K562 (cell line): ENCODE results near the gene CCSER2. TPM values are rescaled to one million over a fixed set of nuclear protein-coding genes. Genes with fewer than 3 reads are reported as not detected.

Experiments
- ADNP ChIP-seq: fragments of 200-800 bp; sonication (Bioruptor generic); IDR thresholded peaks from 2 replicates; pipeline ENCODE4 v1.6.1; 2016; ENCODE audit warnings: missing genetic modification characterization, missing compliant biosample characterization
- CHCHD3 ChIP-seq: fragments of 250-450 bp; sonication (Bioruptor Pico); IDR thresholded peaks from 2 replicates; pipeline ENCODE4 v2.1.2; 2022; ENCODE audit warnings: mild to moderate bottlenecking
- HNRNPL ChIP-seq: fragments of 200-400 bp; formaldehyde crosslinking; IDR thresholded peaks from 2 replicates; pipeline ENCODE4 v1.6.1; 2017; ENCODE audit warnings: low read depth, mild to moderate bottlenecking, low read length
- KLF16 ChIP-seq: IDR thresholded peaks from 2 replicates; pipeline ENCODE4 v1.6.1; 2016; ENCODE audit warnings: antibody characterized with exemption
- KLF6 ChIP-seq: fragments of 250-450 bp; sonication (Bioruptor Pico); IDR thresholded peaks from 2 replicates; pipeline ENCODE4 v1.4.0; 2020; ENCODE audit warnings: mild to moderate bottlenecking, moderate library complexity, borderline replicate concordance
- RBM25 ChIP-seq: fragments of 200-400 bp; formaldehyde crosslinking; IDR thresholded peaks from 2 replicates; pipeline ENCODE4 v1.6.1; 2018; ENCODE audit warnings: low read length, low read depth, moderate library complexity; ENCODE audit not compliant: severe bottlenecking
- SLC30A9 ChIP-seq: fragments of 250-450 bp; sonication (Bioruptor Pico); IDR thresholded peaks from 2 replicates; pipeline ENCODE4 v1.8.0; 2022; ENCODE audit warnings: mild to moderate bottlenecking, moderate library complexity
- ZFX ChIP-seq: sonication (generic); formaldehyde crosslinking; IDR thresholded peaks from 2 replicates; pipeline ENCODE4 v1.8.0; 2022; ENCODE audit warnings: mild to moderate bottlenecking, missing genetic modification reagents, moderate library complexity
- ZKSCAN3 ChIP-seq: fragments of 250-450 bp; sonication (Bioruptor Pico); IDR thresholded peaks from 2 replicates; pipeline ENCODE4 v1.4.0; 2020
- ZNF143 ChIP-seq: sonication (generic); formaldehyde crosslinking; IDR thresholded peaks from 2 replicates; pipeline ENCODE4 v1.9.0; 2022; ENCODE audit warnings: mild to moderate bottlenecking, missing genetic modification reagents
- ZNF274 ChIP-seq: IDR thresholded peaks from 2 replicates; pipeline ENCODE4 v1.6.1; 2011; ENCODE audit warnings: low read depth, mild to moderate bottlenecking, low read length, moderate library complexity, borderline replicate concordance
- ZNF431 ChIP-seq: sonication (generic); formaldehyde crosslinking; IDR thresholded peaks from 2 replicates; pipeline ENCODE4 v1.8.0; 2022; ENCODE audit warnings: mild to moderate bottlenecking, missing genetic modification reagents
- ZNF551 ChIP-seq: fragments of 250-450 bp; sonication (Bioruptor Pico); IDR thresholded peaks from 2 replicates; pipeline ENCODE4 v1.5.0; 2021; ENCODE audit warnings: mild to moderate bottlenecking, moderate library complexity
- polyA plus RNA-seq, 8 experiments: library from polyadenylated mRNA; depleted of rRNA in 4 of 8; stranded (reverse) in 5 of 8; unstranded in 3 of 8; fragments of >200 nt; fragmentation: Nextera tagmentation in 2 of 8; fragmentation: Illumina TruSeq in 1 of 8; extraction: Ambion mirVana in 2 of 8; extraction: Trizol in 1 of 8; gene quantifications; 2 replicates each; pipeline versions ENCODE4 v1.2.1 to v1.2.3, GENCODE V29; 2011 to 2014; ENCODE audit warnings: inconsistent platforms in 1 of 8, missing spikeins in 1 of 8
- total RNA-seq, 7 experiments: library from RNA; depleted of rRNA in 6 of 7; stranded (reverse); fragments of >200 nt in 6 of 7; fragmentation: Illumina TruSeq in 2 of 7; extraction: Trizol in 2 of 7; gene quantifications; 2 replicates each; pipeline versions ENCODE4 v1.2.1 to v1.2.3, GENCODE V29; 2011 to 2021; ENCODE audit warnings: low replicate concordance in 1 of 7
- TF ChIP-seq, protein P1 (sequence below), 3 experiments: fragments of 200-800 bp in 1 of 3; fragments of 250-450 bp in 1 of 3; fragments of 450-650 bp in 1 of 3; sonication (Bioruptor Pico) in 1 of 3; sonication (Bioruptor generic) in 1 of 3; formaldehyde crosslinking in 1 of 3; IDR thresholded peaks; 2 replicates each; pipeline versions ENCODE4 v1.6.1 to v1.8.0; 2016 to 2022; ENCODE audit warnings: mild to moderate bottlenecking in 2 of 3, missing genetic modification characterization in 2 of 3, missing compliant biosample characterization in 1 of 3, moderate library complexity in 1 of 3
- TF ChIP-seq, protein P2 (sequence below): sonication (generic); formaldehyde crosslinking; IDR thresholded peaks from 2 replicates; pipeline ENCODE4 v1.8.0; 2022; ENCODE audit warnings: mild to moderate bottlenecking, missing genetic modification reagents
- TF ChIP-seq, protein P3 (sequence below): fragments of 200-400 bp; formaldehyde crosslinking; IDR thresholded peaks from 2 replicates; pipeline ENCODE4 v1.6.1; 2017; ENCODE audit warnings: mild to moderate bottlenecking, low read depth, low read length, moderate library complexity
- TF ChIP-seq, protein P4 (sequence below): fragments of 450-650 bp; IDR thresholded peaks from 2 replicates; pipeline ENCODE4 v1.6.1; 2016; ENCODE audit warnings: antibody characterized with exemption

The CCSER2 gene
- total and polyA plus RNA-seq, 9 of the 15 experiments (the other 6 are each of a cell fraction or from before 2014, with no cell fraction given) = 2.7 to 15.1 (median 9.7) TPM

DNA sequence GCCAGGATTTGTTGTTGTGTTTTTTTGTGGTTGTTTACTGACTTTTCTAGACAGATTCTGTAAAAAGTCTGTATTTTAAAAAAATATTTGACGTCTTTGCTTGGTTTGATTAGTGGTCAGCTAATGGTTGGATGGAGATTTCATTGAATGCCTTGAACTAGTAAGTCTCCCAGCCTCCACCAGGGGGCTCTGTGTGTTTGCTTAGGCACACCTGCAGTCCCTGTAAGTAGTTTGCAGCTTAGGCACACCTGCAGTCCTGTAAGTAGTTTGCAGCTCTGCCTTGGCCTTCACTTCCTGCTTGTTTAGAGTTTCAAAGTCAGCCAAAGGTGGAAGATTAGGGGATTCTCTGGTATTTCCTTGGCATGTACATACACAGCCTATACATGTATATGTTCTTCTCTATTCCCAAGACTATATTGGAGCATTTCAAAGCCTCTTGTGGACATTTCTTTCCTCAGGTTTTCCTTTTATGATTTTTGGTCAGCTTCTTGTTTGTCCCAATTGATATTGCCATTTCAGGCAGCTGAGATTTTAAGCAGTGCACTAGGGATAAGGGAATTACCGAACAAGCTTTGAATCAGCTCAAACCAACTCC, 101.6 kb downstream of the CCSER2 start (continued):
- TF ChIP-seq, protein P1, sequence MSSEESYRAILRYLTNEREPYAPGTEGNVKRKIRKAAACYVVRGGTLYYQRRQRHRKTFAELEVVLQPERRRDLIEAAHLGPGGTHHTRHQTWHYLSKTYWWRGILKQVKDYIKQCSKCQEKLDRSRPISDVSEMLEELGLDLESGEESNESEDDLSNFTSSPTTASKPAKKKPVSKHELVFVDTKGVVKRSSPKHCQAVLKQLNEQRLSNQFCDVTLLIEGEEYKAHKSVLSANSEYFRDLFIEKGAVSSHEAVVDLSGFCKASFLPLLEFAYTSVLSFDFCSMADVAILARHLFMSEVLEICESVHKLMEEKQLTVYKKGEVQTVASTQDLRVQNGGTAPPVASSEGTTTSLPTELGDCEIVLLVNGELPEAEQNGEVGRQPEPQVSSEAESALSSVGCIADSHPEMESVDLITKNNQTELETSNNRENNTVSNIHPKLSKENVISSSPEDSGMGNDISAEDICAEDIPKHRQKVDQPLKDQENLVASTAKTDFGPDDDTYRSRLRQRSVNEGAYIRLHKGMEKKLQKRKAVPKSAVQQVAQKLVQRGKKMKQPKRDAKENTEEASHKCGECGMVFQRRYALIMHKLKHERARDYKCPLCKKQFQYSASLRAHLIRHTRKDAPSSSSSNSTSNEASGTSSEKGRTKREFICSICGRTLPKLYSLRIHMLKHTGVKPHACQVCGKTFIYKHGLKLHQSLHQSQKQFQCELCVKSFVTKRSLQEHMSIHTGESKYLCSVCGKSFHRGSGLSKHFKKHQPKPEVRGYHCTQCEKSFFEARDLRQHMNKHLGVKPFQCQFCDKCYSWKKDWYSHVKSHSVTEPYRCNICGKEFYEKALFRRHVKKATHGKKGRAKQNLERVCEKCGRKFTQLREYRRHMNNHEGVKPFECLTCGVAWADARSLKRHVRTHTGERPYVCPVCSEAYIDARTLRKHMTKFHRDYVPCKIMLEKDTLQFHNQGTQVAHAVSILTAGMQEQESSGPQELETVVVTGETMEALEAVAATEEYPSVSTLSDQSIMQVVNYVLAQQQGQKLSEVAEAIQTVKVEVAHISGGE (CRISPR knock-in tag; IDR thresholded peaks at IDR 0.05) = no peak
- TF ChIP-seq ZKSCAN3 (CRISPR knock-in tag) (no peak), KLF16 (0 out of 2 replicates have a peak, but pooled peaks have one; percentile 44), ZNF143 (CRISPR knock-in tag) (no peak), ZNF551 (no peak), SLC30A9 (CRISPR knock-in tag) (no peak), ZNF274 (no peak), KLF6 (CRISPR knock-in tag) (no peak), ADNP (no peak), ZFX (CRISPR knock-in tag) (no peak), CHCHD3 (CRISPR knock-in tag) (no peak), ZNF431 (CRISPR knock-in tag) (peak; percentile 82), RBM25 (no peak), HNRNPL (no peak)
- TF ChIP-seq, protein P2, sequence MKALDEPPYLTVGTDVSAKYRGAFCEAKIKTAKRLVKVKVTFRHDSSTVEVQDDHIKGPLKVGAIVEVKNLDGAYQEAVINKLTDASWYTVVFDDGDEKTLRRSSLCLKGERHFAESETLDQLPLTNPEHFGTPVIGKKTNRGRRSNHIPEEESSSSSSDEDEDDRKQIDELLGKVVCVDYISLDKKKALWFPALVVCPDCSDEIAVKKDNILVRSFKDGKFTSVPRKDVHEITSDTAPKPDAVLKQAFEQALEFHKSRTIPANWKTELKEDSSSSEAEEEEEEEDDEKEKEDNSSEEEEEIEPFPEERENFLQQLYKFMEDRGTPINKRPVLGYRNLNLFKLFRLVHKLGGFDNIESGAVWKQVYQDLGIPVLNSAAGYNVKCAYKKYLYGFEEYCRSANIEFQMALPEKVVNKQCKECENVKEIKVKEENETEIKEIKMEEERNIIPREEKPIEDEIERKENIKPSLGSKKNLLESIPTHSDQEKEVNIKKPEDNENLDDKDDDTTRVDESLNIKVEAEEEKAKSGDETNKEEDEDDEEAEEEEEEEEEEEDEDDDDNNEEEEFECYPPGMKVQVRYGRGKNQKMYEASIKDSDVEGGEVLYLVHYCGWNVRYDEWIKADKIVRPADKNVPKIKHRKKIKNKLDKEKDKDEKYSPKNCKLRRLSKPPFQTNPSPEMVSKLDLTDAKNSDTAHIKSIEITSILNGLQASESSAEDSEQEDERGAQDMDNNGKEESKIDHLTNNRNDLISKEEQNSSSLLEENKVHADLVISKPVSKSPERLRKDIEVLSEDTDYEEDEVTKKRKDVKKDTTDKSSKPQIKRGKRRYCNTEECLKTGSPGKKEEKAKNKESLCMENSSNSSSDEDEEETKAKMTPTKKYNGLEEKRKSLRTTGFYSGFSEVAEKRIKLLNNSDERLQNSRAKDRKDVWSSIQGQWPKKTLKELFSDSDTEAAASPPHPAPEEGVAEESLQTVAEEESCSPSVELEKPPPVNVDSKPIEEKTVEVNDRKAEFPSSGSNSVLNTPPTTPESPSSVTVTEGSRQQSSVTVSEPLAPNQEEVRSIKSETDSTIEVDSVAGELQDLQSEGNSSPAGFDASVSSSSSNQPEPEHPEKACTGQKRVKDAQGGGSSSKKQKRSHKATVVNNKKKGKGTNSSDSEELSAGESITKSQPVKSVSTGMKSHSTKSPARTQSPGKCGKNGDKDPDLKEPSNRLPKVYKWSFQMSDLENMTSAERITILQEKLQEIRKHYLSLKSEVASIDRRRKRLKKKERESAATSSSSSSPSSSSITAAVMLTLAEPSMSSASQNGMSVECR (CRISPR knock-in tag) = no peak
- TF ChIP-seq, protein P3, sequence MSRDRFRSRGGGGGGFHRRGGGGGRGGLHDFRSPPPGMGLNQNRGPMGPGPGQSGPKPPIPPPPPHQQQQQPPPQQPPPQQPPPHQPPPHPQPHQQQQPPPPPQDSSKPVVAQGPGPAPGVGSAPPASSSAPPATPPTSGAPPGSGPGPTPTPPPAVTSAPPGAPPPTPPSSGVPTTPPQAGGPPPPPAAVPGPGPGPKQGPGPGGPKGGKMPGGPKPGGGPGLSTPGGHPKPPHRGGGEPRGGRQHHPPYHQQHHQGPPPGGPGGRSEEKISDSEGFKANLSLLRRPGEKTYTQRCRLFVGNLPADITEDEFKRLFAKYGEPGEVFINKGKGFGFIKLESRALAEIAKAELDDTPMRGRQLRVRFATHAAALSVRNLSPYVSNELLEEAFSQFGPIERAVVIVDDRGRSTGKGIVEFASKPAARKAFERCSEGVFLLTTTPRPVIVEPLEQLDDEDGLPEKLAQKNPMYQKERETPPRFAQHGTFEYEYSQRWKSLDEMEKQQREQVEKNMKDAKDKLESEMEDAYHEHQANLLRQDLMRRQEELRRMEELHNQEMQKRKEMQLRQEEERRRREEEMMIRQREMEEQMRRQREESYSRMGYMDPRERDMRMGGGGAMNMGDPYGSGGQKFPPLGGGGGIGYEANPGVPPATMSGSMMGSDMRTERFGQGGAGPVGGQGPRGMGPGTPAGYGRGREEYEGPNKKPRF = no peak
- TF ChIP-seq, protein P4, sequence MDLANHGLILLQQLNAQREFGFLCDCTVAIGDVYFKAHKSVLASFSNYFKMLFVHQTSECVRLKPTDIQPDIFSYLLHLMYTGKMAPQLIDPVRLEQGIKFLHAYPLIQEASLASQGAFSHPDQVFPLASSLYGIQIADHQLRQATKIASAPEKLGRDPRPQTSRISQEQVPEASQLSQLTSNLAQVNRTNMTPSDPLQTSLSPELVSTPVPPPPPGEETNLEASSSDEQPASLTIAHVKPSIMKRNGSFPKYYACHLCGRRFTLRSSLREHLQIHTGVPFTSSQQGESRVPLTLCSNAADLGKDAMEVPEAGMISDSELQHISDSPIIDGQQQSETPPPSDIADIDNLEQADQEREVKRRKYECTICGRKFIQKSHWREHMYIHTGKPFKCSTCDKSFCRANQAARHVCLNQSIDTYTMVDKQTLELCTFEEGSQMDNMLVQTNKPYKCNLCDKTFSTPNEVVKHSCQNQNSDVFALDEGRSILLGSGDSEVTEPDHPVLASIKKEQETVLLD = no peak
